Trophoblast cell (in vitro differentiated cells and primary cell): ENCODE results near the gene MSANTD3.

Source experiments
- DNase-seq, 2 donors: peaks; one replicate each; pipeline ENCODE4 v3.0.0-alpha.2; 2016
- H2AFZ ChIP-seq: 2 replicates; pipeline ENCODE4 v1.6.1; 2013; ENCODE audit warnings: low read length, moderate library complexity, mild to moderate bottlenecking; ENCODE audit not compliant: insufficient read depth, poor library complexity
- H2AK5ac ChIP-seq: 2 replicates; pipeline ENCODE4 v1.6.1; 2013; ENCODE audit warnings: mild to moderate bottlenecking, low read length
- H2BK120ac ChIP-seq: 2 replicates; pipeline ENCODE4 v1.6.1; 2013; ENCODE audit warnings: low read length, mild to moderate bottlenecking, moderate library complexity; ENCODE audit not compliant: insufficient read depth, poor library complexity
- H2BK12ac ChIP-seq: 2 replicates; pipeline ENCODE4 v1.6.1; 2013; ENCODE audit warnings: mild to moderate bottlenecking, low read length, moderate library complexity
- H2BK5ac ChIP-seq: 2 replicates; pipeline ENCODE4 v1.6.1; 2013; ENCODE audit warnings: low read length, low read depth, moderate library complexity, mild to moderate bottlenecking; ENCODE audit not compliant: poor library complexity
- H3K14ac ChIP-seq: 2 replicates; pipeline ENCODE4 v1.6.1; 2013; ENCODE audit warnings: mild to moderate bottlenecking, low read length
- H3K18ac ChIP-seq: 2 replicates; pipeline ENCODE4 v1.6.1; 2013; ENCODE audit warnings: mild to moderate bottlenecking, low read length
- H3K23ac ChIP-seq: 2 replicates; pipeline ENCODE4 v1.6.1; 2013; ENCODE audit warnings: low read length
- H3K27ac ChIP-seq: 2 replicates; pipeline ENCODE4 v1.5.1; 2013; ENCODE audit warnings: low read depth, mild to moderate bottlenecking, inconsistent platforms, low read length, moderate library complexity
- H3K27me3 ChIP-seq: 2 replicates; pipeline ENCODE4 v1.6.1; 2013; ENCODE audit warnings: inconsistent platforms, mild to moderate bottlenecking, low read length, moderate library complexity; ENCODE audit not compliant: insufficient read depth
- H3K36me3 ChIP-seq, 2 experiments: 1 replicate in 1 of 2; 2 replicates in 1 of 2; pipeline ENCODE4 v1.6.1; 2013; ENCODE audit warnings: low read length in 2 of 2, mild to moderate bottlenecking in 2 of 2, moderate library complexity in 1 of 2; ENCODE audit not compliant: insufficient read depth in 2 of 2, control insufficient read depth in 1 of 2
- H3K4ac ChIP-seq: 2 replicates; pipeline ENCODE4 v1.6.1; 2013; ENCODE audit warnings: low read depth, mild to moderate bottlenecking, low read length, moderate library complexity
- H3K4me1 ChIP-seq, 2 experiments: 1 replicate in 1 of 2; 2 replicates in 1 of 2; pipeline ENCODE4 v1.6.1; 2013; ENCODE audit warnings: low read length in 2 of 2, mild to moderate bottlenecking in 2 of 2, moderate library complexity in 1 of 2; ENCODE audit not compliant: insufficient read depth in 2 of 2, control insufficient read depth in 1 of 2
- H3K4me2 ChIP-seq: 2 replicates; pipeline ENCODE4 v1.6.1; 2013; ENCODE audit warnings: inconsistent platforms, mild to moderate bottlenecking, low read length, moderate library complexity
- H3K4me3 ChIP-seq: 2 replicates; pipeline ENCODE4 v1.5.1; 2013; ENCODE audit warnings: mild to moderate bottlenecking, low read depth, low read length, inconsistent platforms
- H3K79me1 ChIP-seq: one replicate; pipeline ENCODE4 v1.6.1; 2013; ENCODE audit warnings: low read length
- H3K79me2 ChIP-seq: 2 replicates; pipeline ENCODE4 v1.6.1; 2013; ENCODE audit warnings: low read length, mild to moderate bottlenecking; ENCODE audit not compliant: control insufficient read depth, insufficient read depth, poor library complexity
- H3K9ac ChIP-seq: 2 replicates; pipeline ENCODE4 v1.6.1; 2013; ENCODE audit warnings: mild to moderate bottlenecking, low read length
- H3K9me3 ChIP-seq: 2 replicates; pipeline ENCODE4 v1.6.1; 2013; ENCODE audit warnings: low read depth, mild to moderate bottlenecking, control low read depth, inconsistent platforms, low read length; ENCODE audit not compliant: insufficient read depth
- H4K12ac ChIP-seq: 2 replicates; pipeline ENCODE4 v1.6.1; 2013; ENCODE audit warnings: low read depth, mild to moderate bottlenecking, low read length, moderate library complexity
- H4K8ac ChIP-seq: 2 replicates; pipeline ENCODE4 v1.6.1; 2013; ENCODE audit warnings: low read depth, mild to moderate bottlenecking, low read length, moderate library complexity
- H4K91ac ChIP-seq: one replicate; pipeline ENCODE4 v1.6.1; 2013; ENCODE audit warnings: low read depth, mild to moderate bottlenecking, low read length, moderate library complexity
- WGBS: extraction: QIAGEN DNeasy Blood & Tissue Kit; methylation state at CpG from one replicate; pipeline ENCODE4 v1.1.7; 2013; ENCODE audit warnings: missing lambda C conversion rate; ENCODE audit not compliant: insufficient read length, insufficient coverage; ENCODE audit errors: extremely low coverage; 5-methylcytosine and 5-hydroxymethylcytosine counted together

MSANTD3 gene

DNA sequence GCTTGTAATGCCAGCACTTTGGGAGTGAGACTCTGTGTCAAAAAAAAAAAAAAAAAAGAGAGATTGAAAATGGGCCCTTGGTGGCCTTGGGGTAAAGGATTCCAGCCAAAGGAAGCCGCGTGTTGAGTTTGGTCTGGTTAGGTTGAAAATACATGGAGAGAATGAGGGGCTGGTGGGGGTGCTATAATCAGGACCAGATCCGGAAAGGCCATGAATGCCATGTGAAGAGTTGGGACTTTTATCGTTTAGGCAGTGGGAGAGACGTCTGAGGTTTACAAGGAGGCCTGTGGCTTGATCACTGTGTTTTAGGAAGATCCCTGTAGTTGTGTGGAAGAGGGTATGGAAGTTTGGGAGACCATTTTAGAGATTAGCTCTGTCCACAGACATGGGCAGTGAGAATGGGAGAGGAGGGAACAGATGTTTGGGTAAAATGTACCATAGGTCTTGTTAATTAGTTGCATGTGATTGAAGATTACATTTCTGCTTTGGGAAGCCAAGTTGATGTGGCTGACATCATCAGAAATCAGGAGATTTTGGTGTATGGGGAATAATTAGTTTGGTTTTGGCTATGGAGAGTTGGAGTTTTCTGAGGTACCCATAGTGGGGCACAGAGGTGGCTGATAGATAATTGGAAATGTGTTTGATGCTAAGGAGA lies 3.5 kb downstream of the MSANTD3 start:
- H3K9me3 ChIP-seq = no peaks in the 10 kb centered on the region
- peak overlapping the region; percentile 30 for H2BK120ac ChIP-seq
- H3K4me2 ChIP-seq = no peak overlapping the region
- H3K14ac ChIP-seq = peak overlapping the region; percentile 29
- no peak overlapping the region for H4K12ac ChIP-seq
- H4K8ac ChIP-seq = no peak overlapping the region
- no peak overlapping the region for H2AFZ ChIP-seq
- peak overlapping the region; percentile 40 for H3K18ac ChIP-seq
- H3K79me2 ChIP-seq = peaks cover 15% of the 10 kb centered on the region
- H3K79me1 ChIP-seq = peaks cover 26% of the 10 kb centered on the region
- no peak overlapping the region for H3K23ac ChIP-seq
- H2BK5ac ChIP-seq = no peak overlapping the region
- H3K4me1 ChIP-seq = peaks cover 4 to 31% of the 10 kb centered on the region in 2 experiments
- peak overlapping the region; percentile 22 for H4K91ac ChIP-seq
- H3K36me3 ChIP-seq = peaks cover 0 to 2% of the 10 kb centered on the region in 2 experiments
- no peak overlapping the region for H3K9ac ChIP-seq
- H3K4me3 ChIP-seq = no peak overlapping the region
- peak overlapping the region; percentile 47 for H2BK12ac ChIP-seq
- WGBS = no CpG with 5 or more reads among the region's 5 CpGs
- peak overlapping the region; percentile 88 for H3K4ac ChIP-seq
- no peak overlapping the region for H2AK5ac ChIP-seq
- H3K27ac ChIP-seq = no peak overlapping the region
- DNase-seq = no peak
- H3K27me3 ChIP-seq = no peaks in the 10 kb centered on the region

DNA sequence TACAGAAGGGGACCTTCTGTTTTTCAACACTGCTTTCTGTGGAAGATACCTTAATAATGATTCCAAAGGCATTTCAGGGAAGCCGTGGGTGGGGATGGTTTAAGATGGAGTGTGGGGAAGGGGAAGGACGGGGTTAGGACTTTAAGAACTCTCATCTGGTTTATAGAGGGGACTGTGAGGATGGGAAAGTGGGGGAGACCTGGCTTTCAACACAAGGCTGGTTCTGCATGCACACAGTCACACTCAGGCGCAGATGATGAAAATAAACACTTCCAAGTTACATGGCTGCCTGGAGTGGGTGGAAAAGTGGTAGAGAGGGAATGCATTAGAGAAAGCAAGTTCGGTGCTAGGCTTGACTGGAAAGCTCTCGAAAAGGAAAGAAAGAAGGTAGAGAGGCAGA lies 4.9 kb downstream of the MSANTD3 start:
- no peak overlapping the region for H3K18ac ChIP-seq
- H3K23ac ChIP-seq = no peak overlapping the region
- no peak overlapping the region for H2BK5ac ChIP-seq
- no peak overlapping the region for H3K4me3 ChIP-seq
- H2BK120ac ChIP-seq = no peak overlapping the region
- no peak overlapping the region for H3K4ac ChIP-seq
- H3K4me2 ChIP-seq = no peak overlapping the region
- H3K27ac ChIP-seq = peak overlapping the region; percentile 37
- no peaks in the 10 kb centered on the region for H3K27me3 ChIP-seq
- no peak overlapping the region for H2AK5ac ChIP-seq
- no peak overlapping the region for H4K8ac ChIP-seq
- H3K14ac ChIP-seq = no peak overlapping the region
- no peak overlapping the region for H4K91ac ChIP-seq
- no peak overlapping the region for H4K12ac ChIP-seq
- no peak overlapping the region for H2AFZ ChIP-seq
- H2BK12ac ChIP-seq = peak overlapping the region; percentile 6
- WGBS = 100% methylated on average over 1 of the region's 5 CpGs
- peaks cover 4 to 31% of the 10 kb centered on the region in 2 experiments for H3K4me1 ChIP-seq
- H3K79me1 ChIP-seq = peaks cover 21% of the 10 kb centered on the region
- peaks cover 11% of the 10 kb centered on the region for H3K79me2 ChIP-seq
- no peak overlapping the region for H3K9ac ChIP-seq
- DNase-seq = no peak
- H3K36me3 ChIP-seq = peaks cover 0 to 2% of the 10 kb centered on the region in 2 experiments
- H3K9me3 ChIP-seq = no peaks in the 10 kb centered on the region

DNA sequence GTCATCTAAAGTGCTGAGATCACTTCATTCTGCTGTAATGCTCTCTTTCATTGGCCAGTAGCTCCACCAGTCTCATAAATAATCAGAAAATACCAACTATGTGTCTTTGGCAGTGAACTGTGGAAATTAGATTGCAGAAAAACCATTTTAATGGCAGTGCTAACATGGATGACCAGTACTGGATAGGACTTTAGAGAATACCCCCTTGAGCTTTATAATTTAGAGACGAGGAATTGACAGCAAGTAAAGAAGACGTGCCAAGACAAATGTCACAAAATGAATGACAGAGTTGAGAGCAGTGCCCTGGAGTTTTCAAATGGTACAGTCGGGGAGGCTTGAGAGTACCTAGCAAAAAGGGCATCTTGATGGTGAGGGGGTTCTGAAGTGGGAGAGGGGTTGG lies 5.8 kb downstream of the MSANTD3 start:
- H3K9ac ChIP-seq = no peak overlapping the region
- H4K91ac ChIP-seq = no peak overlapping the region
- H3K79me2 ChIP-seq = peaks cover 6% of the 10 kb centered on the region
- no peak overlapping the region for H4K8ac ChIP-seq
- H3K27me3 ChIP-seq = no peaks in the 10 kb centered on the region
- H3K14ac ChIP-seq = no peak overlapping the region
- no peak overlapping the region for H3K4me2 ChIP-seq
- H2BK5ac ChIP-seq = peak overlapping the region; percentile 35
- H3K36me3 ChIP-seq = peaks cover 0 to 2% of the 10 kb centered on the region in 2 experiments
- H3K4me1 ChIP-seq = peaks cover 4 to 31% of the 10 kb centered on the region in 2 experiments
- H2AK5ac ChIP-seq = no peak overlapping the region
- H2AFZ ChIP-seq = no peak overlapping the region
- H3K9me3 ChIP-seq = no peaks in the 10 kb centered on the region
- H2BK12ac ChIP-seq = no peak overlapping the region
- H3K18ac ChIP-seq = no peak overlapping the region
- H3K4me3 ChIP-seq = no peak overlapping the region
- no peak for DNase-seq
- peaks cover 16% of the 10 kb centered on the region for H3K79me1 ChIP-seq
- H2BK120ac ChIP-seq = no peak overlapping the region
- no peak overlapping the region for H3K23ac ChIP-seq
- no peak overlapping the region for H4K12ac ChIP-seq
- peak overlapping the region; percentile 45 for H3K4ac ChIP-seq
- no CpG with 5 or more reads among the region's 3 CpGs for WGBS
- no peak overlapping the region for H3K27ac ChIP-seq

DNA sequence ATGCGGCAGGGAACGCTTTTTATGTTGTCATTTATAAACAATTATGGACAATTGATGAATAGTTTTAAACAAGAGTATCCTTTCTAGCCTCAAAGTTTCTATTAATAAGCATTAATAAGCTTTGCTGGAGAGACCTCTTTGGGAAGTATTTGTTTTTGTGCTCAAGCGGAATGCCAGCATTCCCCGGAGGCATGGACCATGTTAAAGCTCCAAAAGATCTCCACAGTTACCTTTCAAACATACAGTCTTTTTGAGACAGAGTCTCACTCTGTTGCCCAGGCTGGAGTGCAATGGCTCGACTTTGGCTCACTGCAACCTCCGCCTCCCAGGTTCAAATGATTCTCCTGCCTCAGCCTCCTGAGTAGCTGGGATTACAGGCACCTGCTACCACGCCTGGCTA lies 9.6 kb downstream of the MSANTD3 start:
- H4K8ac ChIP-seq = no peak overlapping the region
- peaks cover 0 to 4% of the 10 kb centered on the region in 2 experiments for H3K36me3 ChIP-seq
- no peak overlapping the region for H3K4me3 ChIP-seq
- no peak for DNase-seq
- no peak overlapping the region for H4K91ac ChIP-seq
- H3K18ac ChIP-seq = no peak overlapping the region
- no peak overlapping the region for H2BK12ac ChIP-seq
- no peak overlapping the region for H3K14ac ChIP-seq
- no peak overlapping the region for H2BK5ac ChIP-seq
- no CpG with 5 or more reads among the region's 7 CpGs for WGBS
- no peak overlapping the region for H3K4ac ChIP-seq
- H3K27ac ChIP-seq = no peak overlapping the region
- H2AFZ ChIP-seq = no peak overlapping the region
- H4K12ac ChIP-seq = no peak overlapping the region
- H3K79me2 ChIP-seq = no peaks in the 10 kb centered on the region
- no peak overlapping the region for H3K9ac ChIP-seq
- H3K4me2 ChIP-seq = no peak overlapping the region
- H3K9me3 ChIP-seq = no peaks in the 10 kb centered on the region
- no peak overlapping the region for H2BK120ac ChIP-seq
- H3K79me1 ChIP-seq = peaks cover 9% of the 10 kb centered on the region
- no peak overlapping the region for H3K23ac ChIP-seq
- H3K4me1 ChIP-seq = peaks cover 3 to 14% of the 10 kb centered on the region in 2 experiments
- H3K27me3 ChIP-seq = no peaks in the 10 kb centered on the region
- no peak overlapping the region for H2AK5ac ChIP-seq
